ENCODE results near the gene TBX4. TPM values are rescaled to one million over a fixed set of nuclear protein-coding genes. Genes with fewer than 3 reads are reported as not detected.

Gene TBX4
- polyA plus RNA-seq, 2 of the 4 experiments (the other 2 are of a cell fraction) = 0.17 to 0.18 TPM

GRCh38 chr17:61478790-61479492, 26.7 kb downstream of the TBX4 start (continued):
- TF ChIP-seq JUN (IDR thresholded peaks at IDR 0.05) = no peak
- TF ChIP-seq RNF2 (IDR thresholded peaks at IDR 0.05; ENCODE audit: borderline replicate concordance, low read depth) = no peak
- TF ChIP-seq MAZ (IDR thresholded peaks at IDR 0.05; ENCODE audit: borderline replicate concordance, low read depth, low read length) = no peak
- TF ChIP-seq ZNF302 (CRISPR knock-in tag; IDR thresholded peaks at IDR 0.05) = no peak
- no peak for TF ChIP-seq EHMT2 (IDR thresholded peaks at IDR 0.05; ENCODE audit: low read depth)

DNA sequence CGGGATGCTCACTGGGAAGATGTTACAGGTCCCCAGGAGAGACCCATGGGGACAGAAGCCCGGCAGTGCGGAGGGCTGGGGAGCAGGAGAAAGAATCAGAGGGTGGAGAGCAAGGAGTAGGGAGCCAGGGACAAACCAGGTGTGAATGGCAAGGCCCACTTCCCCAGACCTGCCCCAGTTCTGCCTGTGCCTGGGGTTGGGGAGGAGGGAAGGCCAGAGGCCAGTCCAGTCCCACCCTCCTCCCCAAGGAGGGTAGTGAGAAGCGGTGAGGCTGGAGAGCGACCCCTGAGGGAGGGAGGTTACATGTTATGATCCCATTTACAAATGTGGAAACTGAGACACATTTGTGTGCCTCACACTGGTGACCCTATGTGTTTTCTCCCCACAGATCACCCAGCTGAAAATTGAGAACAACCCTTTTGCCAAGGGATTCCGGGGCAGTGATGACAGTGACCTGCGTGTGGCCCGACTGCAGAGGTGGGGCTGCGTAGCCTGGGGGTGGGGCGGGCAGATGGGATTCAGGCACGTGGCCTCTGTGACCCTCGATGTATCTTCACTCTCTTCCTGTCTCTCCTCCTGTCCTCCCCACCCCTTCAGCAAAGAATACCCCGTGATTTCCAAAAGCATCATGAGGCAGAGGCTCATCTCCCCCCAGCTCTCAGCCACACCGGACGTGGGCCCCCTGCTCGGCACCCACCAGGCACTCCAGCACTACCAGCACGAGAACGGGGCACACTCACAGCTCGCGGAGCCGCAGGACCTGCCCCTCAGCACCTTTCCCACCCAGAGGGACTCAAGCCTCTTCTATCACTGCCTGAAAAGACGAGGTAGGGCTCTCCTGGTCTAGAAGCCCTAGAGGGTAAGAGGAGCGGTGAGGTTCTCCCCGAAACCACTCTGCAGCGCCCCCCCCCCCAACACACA, 27.5 kb downstream of the TBX4 start:
- no peak for DNase-seq (ENCODE audit: low read depth in 1 of 2, low spot score in 1 of 2)
- ATAC-seq = peak in 1 of 2 experiments; percentile 8; a peak in 2 of 6 replicates
- FAIRE-seq = no peak
- ChIA-PET CTCF (interaction anchor here (2.3 to 5.2 kb wide), 2 partner anchors 8 to 12 kb away, joined by 8 to 25 read pairs; no protein-coding TSS in a partner anchor), POLR2A (no interaction called here)
- Histone ChIP-seq H3K4me2 (no peak overlapping the region), H3K4me1 (no peaks in the 10 kb centered on the region), H3K4me3 (no peak overlapping the region), H3K27ac (no peak overlapping the region), H3K9me3 (no peaks in the 10 kb centered on the region)
- TF ChIP-seq PHF8 (IDR thresholded peaks at IDR 0.05; ENCODE audit: borderline replicate concordance, low read depth) (no peak), ELK1 (IDR thresholded peaks at IDR 0.05; ENCODE audit: low read depth, low read length) (no peak), SMC3 (IDR thresholded peaks at IDR 0.05) (no peak), HMGXB4 (CRISPR knock-in tag; IDR thresholded peaks at IDR 0.05; ENCODE audit: borderline replicate concordance) (no peak), EHMT2 (IDR thresholded peaks at IDR 0.05; ENCODE audit: low read depth) (no peak), EP300 (IDR thresholded peaks at IDR 0.05) (no peak), ZFP36 (IDR thresholded peaks at IDR 0.05; ENCODE audit: borderline replicate concordance, partially characterized antibody) (no peak), HOXB5 (CRISPR knock-in tag; IDR thresholded peaks at IDR 0.05) (no peak), RARB (CRISPR knock-in tag; IDR thresholded peaks at IDR 0.05) (no peak), MYC (IDR thresholded peaks at IDR 0.05; ENCODE audit: borderline replicate concordance, low read length) (no peak), RNF2 (IDR thresholded peaks at IDR 0.05; ENCODE audit: borderline replicate concordance, low read depth) (no peak), NR3C1 (IDR thresholded peaks at IDR 0.05) (no peak), POLR2AphosphoS2 (conservative IDR thresholded peaks at IDR 0.05; ENCODE audit: low read length) (no peak), CTCF (IDR thresholded peaks at IDR 0.05) (no peak), CBX8 (IDR thresholded peaks at IDR 0.05) (no peak), NPAS2 (CRISPR knock-in tag; IDR thresholded peaks at IDR 0.05; ENCODE audit: borderline replicate concordance) (no peak), RCOR1 (IDR thresholded peaks at IDR 0.05; ENCODE audit: low read depth, low read length) (no peak), ESRRA (IDR thresholded peaks at IDR 0.05; ENCODE audit: borderline replicate concordance, low read length) (no peak), TFCP2L1 (CRISPR knock-in tag; IDR thresholded peaks at IDR 0.05) (no peak)
- TF ChIP-seq, protein P1, sequence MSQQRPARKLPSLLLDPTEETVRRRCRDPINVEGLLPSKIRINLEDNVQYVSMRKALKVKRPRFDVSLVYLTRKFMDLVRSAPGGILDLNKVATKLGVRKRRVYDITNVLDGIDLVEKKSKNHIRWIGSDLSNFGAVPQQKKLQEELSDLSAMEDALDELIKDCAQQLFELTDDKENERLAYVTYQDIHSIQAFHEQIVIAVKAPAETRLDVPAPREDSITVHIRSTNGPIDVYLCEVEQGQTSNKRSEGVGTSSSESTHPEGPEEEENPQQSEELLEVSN (IDR thresholded peaks at IDR 0.05; ENCODE audit: borderline replicate concordance, low read depth) = no peak
- 85% methylated on average over 25 of the region's 25 CpGs for WGBS (ENCODE audit: missing lambda C conversion rate)

Data from A549 (cell line).